OCI-LY1 (cell line): ENCODE results near the gene ITGAE.
"Not testable (repeated sequence)": the region's sequence is repeated elsewhere in the genome, so short reads cannot be mapped to it uniquely, and the experiment has no call there.

Source experiments
- H2AFZ ChIP-seq: fragments of 200-600 bp; sonication (generic), shearing (Covaris generic); 2 replicates; pipeline ENCODE4 v1.6.0; 2014; ENCODE audit warnings: antibody characterized with exemption, mild to moderate bottlenecking, low read length
- H3F3A ChIP-seq: fragments of 200-600 bp; sonication (generic), shearing (Covaris generic); 2 replicates; pipeline ENCODE4 v1.6.0; 2014; ENCODE audit warnings: mild to moderate bottlenecking, antibody characterized with exemption, low read length, moderate library complexity; ENCODE audit not compliant: insufficient read depth
- H3K27ac ChIP-seq: fragments of 200-600 bp; sonication (generic); 2 replicates; pipeline ENCODE4 v1.5.1; 2014; ENCODE audit warnings: low read length, mixed run types, mild to moderate bottlenecking, low read depth; ENCODE audit not compliant: poor library complexity, severe bottlenecking
- H3K27me3 ChIP-seq: fragments of 200-600 bp; sonication (generic); 2 replicates; pipeline ENCODE4 v1.6.0; 2014; ENCODE audit warnings: antibody characterized with exemption, mild to moderate bottlenecking, low read length, moderate library complexity; ENCODE audit not compliant: insufficient read depth
- H3K36me3 ChIP-seq: fragments of 200-600 bp; sonication (generic); 2 replicates; pipeline ENCODE4 v1.6.1; 2014; ENCODE audit warnings: mild to moderate bottlenecking, antibody characterized with exemption, low read length, moderate library complexity, mixed read lengths; ENCODE audit not compliant: insufficient read depth
- H3K4me1 ChIP-seq: fragments of 200-600 bp; sonication (generic); 2 replicates; pipeline ENCODE4 v1.5.1; 2014; ENCODE audit warnings: mild to moderate bottlenecking, low read length, moderate library complexity; ENCODE audit not compliant: insufficient read depth, severe bottlenecking
- H3K4me2 ChIP-seq: fragments of 200-600 bp; sonication (generic), shearing (Covaris generic); 2 replicates; pipeline ENCODE4 v1.6.1; 2014; ENCODE audit warnings: low read length
- H3K4me3 ChIP-seq: fragments of 200-600 bp; sonication (generic); 2 replicates; pipeline ENCODE4 v1.5.1; 2014; ENCODE audit warnings: low read length, low read depth, mild to moderate bottlenecking, mixed read lengths; ENCODE audit not compliant: poor library complexity, severe bottlenecking
- H3K79me2 ChIP-seq: fragments of 200-600 bp; shearing (Covaris generic); 2 replicates; pipeline ENCODE4 v1.6.1; 2016; ENCODE audit warnings: mixed run types, low read length, mixed read lengths; ENCODE audit not compliant: insufficient read depth
- H3K9ac ChIP-seq: fragments of 200-600 bp; sonication (generic), shearing (Covaris generic); 2 replicates; pipeline ENCODE4 v1.6.1; 2014; ENCODE audit warnings: mild to moderate bottlenecking, low read length, mixed read lengths
- H3K9me2 ChIP-seq: fragments of 200-600 bp; sonication (generic), shearing (Covaris generic); 2 replicates; pipeline ENCODE4 v1.6.1; 2014; ENCODE audit warnings: low read depth, mild to moderate bottlenecking, low read length, mixed read lengths
- H3K9me3 ChIP-seq: fragments of 200-600 bp; shearing (Covaris generic); 2 replicates; pipeline ENCODE4 v1.6.1; 2014; ENCODE audit warnings: low read length, mixed read lengths
- H4K20me1 ChIP-seq: fragments of 200-600 bp; sonication (generic), shearing (Covaris generic); 2 replicates; pipeline ENCODE4 v1.6.0; 2016; ENCODE audit warnings: mild to moderate bottlenecking, low read length; ENCODE audit not compliant: insufficient read depth
- CTCF ChIP-seq: fragments of 200-600 bp; sonication (generic), shearing (Covaris generic); IDR thresholded peaks from 2 replicates; pipeline ENCODE4 v1.5.1; 2017; ENCODE audit warnings: mild to moderate bottlenecking, antibody characterized with exemption, low read length, moderate library complexity, mixed read lengths
- EZH2 ChIP-seq: fragments of 200-600 bp; sonication (generic), shearing (Covaris generic); IDR thresholded peaks from 2 replicates; pipeline ENCODE4 v1.8.0; 2017; ENCODE audit warnings: borderline replicate concordance, mixed run types, mild to moderate bottlenecking, antibody characterized with exemption, low read length, moderate library complexity, mixed read lengths

Gene ITGAE

GRCh38 chr17:3739422-3740124 lies 61.4 kb downstream of the ITGAE start:
- no peak overlapping the region for H2AFZ ChIP-seq
- no peak overlapping the region for H3K27ac ChIP-seq
- no peaks in the 10 kb centered on the region for H3K9me2 ChIP-seq
- H3K4me2 ChIP-seq = no peak overlapping the region
- H3K4me1 ChIP-seq = peaks cover 24% of the 10 kb centered on the region
- H4K20me1 ChIP-seq = no peaks in the 10 kb centered on the region
- H3K9ac ChIP-seq = no peak overlapping the region
- H3F3A ChIP-seq = no peaks in the 10 kb centered on the region
- H3K4me3 ChIP-seq = no peak overlapping the region
- H3K36me3 ChIP-seq = no peaks in the 10 kb centered on the region
- no peak for TF ChIP-seq CTCF
- TF ChIP-seq EZH2 = no peak
- no peaks in the 10 kb centered on the region for H3K79me2 ChIP-seq
- no peaks in the 10 kb centered on the region for H3K9me3 ChIP-seq
- no peaks in the 10 kb centered on the region for H3K27me3 ChIP-seq

- H3K9me3 ChIP-seq = no peaks in the 10 kb centered on the region
- H3K27ac ChIP-seq = no peak overlapping the region
- no peaks in the 10 kb centered on the region for H3K27me3 ChIP-seq
- no peaks in the 10 kb centered on the region for H3K36me3 ChIP-seq
- H3K4me3 ChIP-seq = no peak overlapping the region
- H3K4me2 ChIP-seq = peak overlapping the region; percentile 42
- no peaks in the 10 kb centered on the region for H3F3A ChIP-seq
- no peak overlapping the region for H3K9ac ChIP-seq
- H4K20me1 ChIP-seq = no peaks in the 10 kb centered on the region
- no peaks in the 10 kb centered on the region for H3K9me2 ChIP-seq
- peaks cover 24% of the 10 kb centered on the region for H3K4me1 ChIP-seq
- H3K79me2 ChIP-seq = no peaks in the 10 kb centered on the region
- TF ChIP-seq CTCF (no peak), EZH2 (no peak)
- no peak overlapping the region for H2AFZ ChIP-seq
Observed at GRCh38 chr17:3738562-3739295, 62.3 kb downstream of the ITGAE start.

- no peaks in the 10 kb centered on the region for H3K9me3 ChIP-seq
- H3K4me1 ChIP-seq = peaks cover 19% of the 10 kb centered on the region
- no peaks in the 10 kb centered on the region for H3K27me3 ChIP-seq
- H3K4me3 ChIP-seq = no peak overlapping the region
- no peak overlapping the region for H3K27ac ChIP-seq
- H4K20me1 ChIP-seq = no peaks in the 10 kb centered on the region
- TF ChIP-seq EZH2 (no peak), CTCF (no peak)
- no peaks in the 10 kb centered on the region for H3K36me3 ChIP-seq
- no peak overlapping the region for H2AFZ ChIP-seq
- H3K9me2 ChIP-seq = no peaks in the 10 kb centered on the region
- no peak overlapping the region for H3K4me2 ChIP-seq
- H3K79me2 ChIP-seq = no peaks in the 10 kb centered on the region
- H3F3A ChIP-seq = no peaks in the 10 kb centered on the region
- no peak overlapping the region for H3K9ac ChIP-seq
Observed at GRCh38 chr17:3735515-3735914, 65.5 kb downstream of the ITGAE start.

- H3K79me2 ChIP-seq, H3K4me3 ChIP-seq, H3K9me2 ChIP-seq, H3K9ac ChIP-seq, H3F3A ChIP-seq, H3K4me2 ChIP-seq, H3K27me3 ChIP-seq, H2AFZ ChIP-seq, H3K36me3 ChIP-seq, H3K27ac ChIP-seq, H4K20me1 ChIP-seq, H3K9me3 ChIP-seq: not testable (repeated sequence)
- H3K4me1 ChIP-seq = peaks cover 19% of the 10 kb centered on the region
Observed at GRCh38 chr17:3734911-3735276, 66.1 kb downstream of the ITGAE start.
